ENCODE results near the gene C15orf39. TPM values are rescaled to one million over a fixed set of nuclear protein-coding genes. Genes with fewer than 3 reads are reported as not detected.
A peak's percentile ranks its signal among the peaks of the same experiment; 100 is the strongest.
"Not testable (repeated sequence)": the region's sequence is repeated elsewhere in the genome, so short reads cannot be mapped to it uniquely, and the experiment has no call there.

C15orf39 gene
- total RNA-seq, 1 donor from 2014 or later, result 73.2 TPM

GRCh38 chr15:75161917-75162414, 39.7 kb upstream of the C15orf39 start:
- Mint-ChIP-seq H3K4me1 (peaks cover 8% of the 10 kb centered on the region), H3K27me3 (peaks cover 8% of the 10 kb centered on the region), H3K27ac (no peak overlapping the region), H3K4me3 (no peak overlapping the region), H3K9me3 (peaks cover 2% of the 10 kb centered on the region), H3K36me3 (ENCODE audit: low read depth) (no peaks in the 10 kb centered on the region)
- no peak for TF ChIP-seq CTCF (IDR thresholded peaks at IDR 0.05)
- DNase-seq (no peak), ATAC-seq (ENCODE audit: low read depth) (no peak)
- intact Hi-C loops (cut with micrococcal nuclease), result no loop called here
- ChIA-PET CTCF (no interaction called here), POLR2A (no interaction called here)

DNA sequence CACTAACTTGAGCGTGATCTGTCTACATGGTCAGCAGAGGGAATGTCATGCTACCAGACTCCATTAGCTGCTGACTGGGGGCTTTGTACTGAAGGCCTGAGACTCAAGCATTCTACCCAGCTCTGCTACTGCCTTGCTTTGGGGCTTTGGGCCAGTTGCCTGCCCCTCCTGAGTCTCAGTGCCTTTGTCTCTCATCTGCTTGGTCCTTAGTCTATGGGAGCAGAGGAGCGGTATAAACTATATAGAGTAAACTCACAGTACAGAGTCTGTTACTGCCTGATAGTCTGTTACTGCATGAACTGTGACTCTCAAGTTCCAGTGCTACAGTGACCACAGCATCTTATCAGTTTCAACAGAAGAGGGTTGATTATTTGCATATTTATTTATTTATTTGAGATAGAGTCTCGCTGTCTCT, 38.5 kb upstream of the C15orf39 start:
- H3K27ac Mint-ChIP-seq, result no peak overlapping the region
- DNase-seq (no peak), ATAC-seq (ENCODE audit: low read depth) (no peak)
- ChIA-PET CTCF (no interaction called here), POLR2A (interaction anchor here (0.5 kb wide), 1 partner anchor 22 kb away, joined by 9 read pairs; no protein-coding TSS in a partner anchor)
- H3K4me3 Mint-ChIP-seq, result no peak overlapping the region
- TF ChIP-seq CTCF (IDR thresholded peaks at IDR 0.05), result no peak
- H3K36me3 Mint-ChIP-seq (ENCODE audit: low read depth), result no peaks in the 10 kb centered on the region
- H3K9me3 Mint-ChIP-seq, result peaks cover 2% of the 10 kb centered on the region
- H3K4me1 Mint-ChIP-seq, result peaks cover 8% of the 10 kb centered on the region
- H3K27me3 Mint-ChIP-seq, result peaks cover 8% of the 10 kb centered on the region
- intact Hi-C loops (cut with micrococcal nuclease), result no loop called here

DNA sequence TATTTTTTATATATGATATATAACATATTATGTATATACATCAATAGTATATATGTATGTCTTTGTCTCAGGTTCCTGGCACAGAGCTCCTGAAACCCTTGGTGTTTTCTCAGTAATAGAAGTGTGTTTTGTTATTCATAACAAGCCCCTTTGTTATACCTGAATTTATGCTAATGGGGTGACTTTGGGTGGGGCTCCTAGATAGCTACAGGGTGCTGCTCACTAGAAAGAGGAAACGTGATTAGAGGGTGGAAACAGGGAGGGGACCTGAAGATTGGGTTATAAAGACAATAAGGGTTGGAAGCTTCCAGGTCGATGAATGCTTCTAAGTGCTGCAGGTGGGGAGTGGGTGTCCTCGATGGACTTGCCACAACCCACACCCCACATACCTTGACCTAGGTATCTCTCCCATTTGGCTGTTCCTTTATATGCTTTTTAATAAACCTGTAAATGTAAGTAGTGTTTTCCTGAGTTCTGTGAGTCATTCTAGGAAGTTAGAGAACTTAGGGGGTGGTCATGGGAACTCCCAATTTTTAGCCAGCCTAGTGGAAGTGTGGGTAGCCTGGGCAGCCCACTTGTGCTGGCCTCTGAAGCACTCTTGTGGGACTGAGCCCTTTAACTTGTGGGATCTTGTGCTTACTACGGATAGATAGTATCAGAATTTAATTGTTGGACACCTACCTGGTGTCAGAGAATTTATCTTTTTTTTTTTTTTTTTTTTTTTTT, 36.9 kb upstream of the C15orf39 start:
- ChIA-PET POLR2A (interaction anchor here (0.7 to 1.3 kb wide), 2 partner anchors 36 to 37 kb away, joined by 4 to 6 read pairs; partner anchors contain the start of gene C15orf39), CTCF (no interaction called here)
- Mint-ChIP-seq H3K27ac (no peak overlapping the region), H3K36me3 (ENCODE audit: low read depth) (no peaks in the 10 kb centered on the region), H3K4me1 (peaks cover 8% of the 10 kb centered on the region), H3K4me3 (no peak overlapping the region), H3K9me3 (peaks cover 2% of the 10 kb centered on the region), H3K27me3 (peaks cover 6% of the 10 kb centered on the region)
- intact Hi-C loops (cut with micrococcal nuclease), result no loop called here
- DNase-seq (no peak), ATAC-seq (ENCODE audit: low read depth) (peak; percentile 58)
- TF ChIP-seq CTCF (IDR thresholded peaks at IDR 0.05), result no peak

DNA sequence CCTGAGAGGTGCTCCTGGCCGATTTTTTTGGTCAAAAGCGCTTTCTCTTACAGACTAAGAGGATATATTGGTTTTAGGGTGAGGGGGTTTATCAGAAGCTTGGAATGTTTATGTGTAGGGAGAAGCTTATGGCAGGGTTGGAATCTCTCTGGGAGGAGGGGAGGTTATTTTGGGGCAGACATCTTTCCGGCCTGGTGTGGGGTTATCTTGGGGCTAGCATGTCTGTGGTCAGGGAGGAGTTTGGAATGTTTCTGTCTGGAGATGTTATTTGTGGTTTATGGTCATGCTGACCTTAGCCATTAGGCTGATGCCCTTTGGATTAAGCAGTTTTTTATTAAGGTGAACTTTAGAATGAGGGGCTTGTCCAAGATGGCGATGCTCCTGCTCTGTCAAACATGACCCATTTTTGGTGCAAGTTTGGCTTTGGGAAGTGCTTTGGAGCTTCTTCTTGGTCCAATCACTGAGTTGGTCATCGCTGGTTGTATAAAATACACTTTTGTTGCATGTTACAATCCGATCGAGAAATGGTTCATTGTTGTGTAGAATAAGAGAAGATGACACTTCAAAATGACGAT, 35.1 kb upstream of the C15orf39 start:
- H3K27ac Mint-ChIP-seq; H3K4me1 Mint-ChIP-seq; intact Hi-C loops (cut with micrococcal nuclease); H3K9me3 Mint-ChIP-seq; H3K36me3 Mint-ChIP-seq (ENCODE audit: low read depth); H3K27me3 Mint-ChIP-seq; ATAC-seq (ENCODE audit: low read depth); DNase-seq; POLR2A ChIA-PET; H3K4me3 Mint-ChIP-seq: not testable (repeated sequence)
- CTCF ChIA-PET, result interaction anchor here (0.8 kb wide), 1 partner anchor 123 kb away, joined by 4 read pairs; no protein-coding TSS in a partner anchor

DNA sequence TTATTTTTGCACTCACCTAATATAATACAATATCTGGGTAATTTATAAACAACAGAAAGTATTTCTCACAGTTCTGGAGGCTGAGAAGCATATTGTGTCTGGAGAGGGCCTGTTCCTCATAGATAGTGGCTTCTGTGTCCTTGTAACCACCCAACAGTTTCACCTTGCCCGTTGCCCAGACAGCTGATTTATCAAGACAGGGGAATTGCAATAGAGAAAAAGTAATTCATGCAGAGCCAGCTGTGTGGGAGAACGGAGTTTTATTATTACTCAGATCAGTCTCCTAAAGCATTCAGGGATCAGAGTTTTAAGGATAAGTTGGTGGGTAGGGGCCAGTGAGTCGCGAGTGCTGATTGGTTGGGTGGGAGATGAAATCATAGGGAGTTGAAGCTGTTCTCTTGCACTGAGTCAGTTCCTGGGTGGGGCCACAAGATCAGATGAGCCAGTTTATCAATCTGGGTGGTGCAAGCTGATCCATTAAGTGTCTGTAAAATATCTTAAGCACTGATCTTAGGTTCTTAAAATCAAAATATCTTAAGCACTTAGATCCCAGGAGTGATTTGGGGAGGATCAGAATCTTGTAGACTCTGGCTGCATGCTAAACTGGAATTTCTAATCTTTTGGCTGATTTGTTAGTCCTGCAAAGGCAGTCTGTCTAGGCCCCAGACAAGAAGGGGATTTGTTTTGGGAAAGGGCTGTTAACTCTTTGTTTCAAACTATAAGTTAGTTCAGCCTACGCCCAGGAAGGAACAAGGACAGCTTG, 33.9 kb upstream of the C15orf39 start:
- Mint-ChIP-seq H3K27me3 (no peaks in the 10 kb centered on the region), H3K36me3 (ENCODE audit: low read depth) (no peaks in the 10 kb centered on the region), H3K27ac (no peak overlapping the region), H3K9me3 (peaks cover 2% of the 10 kb centered on the region), H3K4me1 (peaks cover 8% of the 10 kb centered on the region), H3K4me3 (no peak overlapping the region)
- intact Hi-C loops (cut with micrococcal nuclease), result no loop called here
- DNase-seq (no peak), ATAC-seq (ENCODE audit: low read depth) (no peak)
- ChIA-PET POLR2A (no interaction called here), CTCF (no interaction called here)
- TF ChIP-seq CTCF (IDR thresholded peaks at IDR 0.05), result no peak

Measured in activated B cell treated with CpG ODN at 0.5 μM for 24 hours (primary cell).